KMS-11 (cell line): ENCODE measurements around the gene PILRA.
"Not testable (repeated sequence)": the region's sequence is repeated elsewhere in the genome, so short reads cannot be mapped to it uniquely, and the experiment has no call there.

Experiments used
- H2AFZ ChIP-seq: fragments of 200-600 bp; sonication (generic); 2 replicates; pipeline ENCODE4 v1.6.1; 2016; ENCODE audit warnings: antibody characterized with exemption, mixed run types, low read depth
- H3K27ac ChIP-seq: fragments of 200-600 bp; sonication (generic); 2 replicates; pipeline ENCODE4 v1.6.1; 2016; ENCODE audit warnings: mild to moderate bottlenecking, mixed run types
- H3K27me3 ChIP-seq: fragments of 200-600 bp; sonication (generic); 2 replicates; pipeline ENCODE4 v1.6.1; 2017; ENCODE audit warnings: mild to moderate bottlenecking, low read depth, mixed run types, moderate library complexity; ENCODE audit not compliant: insufficient read depth
- H3K36me3 ChIP-seq: fragments of 200-600 bp; sonication (generic); 2 replicates; pipeline ENCODE4 v1.6.1; 2017; ENCODE audit warnings: mild to moderate bottlenecking, mixed run types; ENCODE audit not compliant: insufficient read depth
- H3K4me1 ChIP-seq: fragments of 200-600 bp; sonication (generic); 2 replicates; pipeline ENCODE4 v1.6.1; 2016; ENCODE audit warnings: mild to moderate bottlenecking, low read depth, mixed run types; ENCODE audit not compliant: poor library complexity, severe bottlenecking
- H3K4me2 ChIP-seq: fragments of 200-600 bp; sonication (generic); 2 replicates; pipeline ENCODE4 v1.7.0; 2016; ENCODE audit warnings: mild to moderate bottlenecking, mixed run types
- H3K4me3 ChIP-seq: fragments of 200-600 bp; sonication (generic); IDR thresholded peaks from 2 replicates; pipeline ENCODE4 v1.6.1; 2017; ENCODE audit warnings: low read depth, low read length, mixed read lengths; ENCODE audit not compliant: insufficient read depth
- H3K79me2 ChIP-seq: fragments of 200-600 bp; sonication (generic); 2 replicates; pipeline ENCODE4 v1.6.1; 2016; ENCODE audit warnings: low read depth, mixed run types; ENCODE audit not compliant: insufficient read depth
- H3K9ac ChIP-seq: fragments of 200-600 bp; sonication (generic); 2 replicates; pipeline ENCODE4 v1.6.1; 2016; ENCODE audit warnings: mild to moderate bottlenecking, mixed run types
- H4K20me1 ChIP-seq: fragments of 200-600 bp; sonication (generic); 2 replicates; pipeline ENCODE4 v1.6.1; 2016; ENCODE audit warnings: mild to moderate bottlenecking, mixed run types; ENCODE audit not compliant: insufficient read depth
- TF ChIP-seq, protein P1 (sequence below): fragments of 200-600 bp; sonication (generic); conservative IDR thresholded peaks from 2 replicates; pipeline ENCODE4 v1.6.1; 2017; ENCODE audit warnings: low read depth, mild to moderate bottlenecking, antibody characterized with exemption, low read length, moderate library complexity, mixed read lengths

Gene PILRA

DNA sequence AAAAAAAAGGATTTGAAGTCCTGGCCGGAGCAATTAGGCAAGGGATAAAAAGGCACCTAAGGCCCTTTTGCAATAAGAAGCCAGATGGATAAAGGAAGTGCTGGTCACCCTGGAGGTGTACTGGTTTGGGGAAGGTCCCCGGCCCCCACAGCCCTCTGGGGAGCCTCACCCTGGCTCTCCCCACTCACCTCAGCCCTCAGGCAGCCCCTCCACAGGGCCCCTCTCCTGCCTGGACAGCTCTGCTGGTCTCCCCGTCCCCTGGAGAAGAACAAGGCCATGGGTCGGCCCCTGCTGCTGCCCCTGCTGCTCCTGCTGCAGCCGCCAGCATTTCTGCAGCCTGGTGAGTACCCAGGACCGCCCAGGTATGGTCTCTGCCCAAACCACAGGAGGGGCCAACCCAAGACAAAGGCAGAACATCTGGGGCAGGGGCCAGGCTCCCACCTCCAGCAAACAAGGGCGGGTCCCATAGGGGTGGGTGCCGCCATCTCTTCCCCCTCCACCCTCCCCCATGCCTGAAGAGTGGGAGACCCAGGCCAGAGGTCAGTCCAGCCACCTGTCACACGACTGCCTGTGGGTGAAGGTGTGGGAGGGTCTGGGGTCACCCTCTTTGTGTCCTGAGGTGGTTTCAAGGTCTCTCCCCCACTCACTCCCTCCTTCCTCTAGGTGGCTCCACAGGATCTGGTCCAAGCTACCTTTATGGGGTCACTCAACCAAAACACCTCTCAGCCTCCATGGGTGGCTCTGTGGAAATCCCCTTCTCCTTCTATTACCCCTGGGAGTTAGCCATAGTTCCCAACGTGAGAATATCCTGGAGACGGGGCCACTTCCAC is 15.0 kb upstream of the PILRA start, which contains the start of gene PILRB:
PILRB (plus strand) TSS at position 91 of the 830 bp plus-strand sequence; CDS start at position 277, 186 bp downstream.
- Histone ChIP-seq H3K4me2 (no peak within 1 kb of the TSS), H3K27me3 (no peaks in the 10 kb centered on the region), H3K79me2 (no peaks in the 10 kb centered on the region), H2AFZ (no peak within 1 kb of the TSS), H3K36me3 (no peaks in the 10 kb centered on the region; the same call in 1 of the 2 replicates), H4K20me1 (no peaks in the 10 kb centered on the region), H3K9ac (no peak within 1 kb of the TSS), H3K27ac (no peak within 1 kb of the TSS; the same call in 1 of the 2 replicates), H3K4me3 (no peak within 1 kb of the TSS), H3K4me1 (no peaks in the 10 kb centered on the region)
- TF ChIP-seq, protein P1, sequence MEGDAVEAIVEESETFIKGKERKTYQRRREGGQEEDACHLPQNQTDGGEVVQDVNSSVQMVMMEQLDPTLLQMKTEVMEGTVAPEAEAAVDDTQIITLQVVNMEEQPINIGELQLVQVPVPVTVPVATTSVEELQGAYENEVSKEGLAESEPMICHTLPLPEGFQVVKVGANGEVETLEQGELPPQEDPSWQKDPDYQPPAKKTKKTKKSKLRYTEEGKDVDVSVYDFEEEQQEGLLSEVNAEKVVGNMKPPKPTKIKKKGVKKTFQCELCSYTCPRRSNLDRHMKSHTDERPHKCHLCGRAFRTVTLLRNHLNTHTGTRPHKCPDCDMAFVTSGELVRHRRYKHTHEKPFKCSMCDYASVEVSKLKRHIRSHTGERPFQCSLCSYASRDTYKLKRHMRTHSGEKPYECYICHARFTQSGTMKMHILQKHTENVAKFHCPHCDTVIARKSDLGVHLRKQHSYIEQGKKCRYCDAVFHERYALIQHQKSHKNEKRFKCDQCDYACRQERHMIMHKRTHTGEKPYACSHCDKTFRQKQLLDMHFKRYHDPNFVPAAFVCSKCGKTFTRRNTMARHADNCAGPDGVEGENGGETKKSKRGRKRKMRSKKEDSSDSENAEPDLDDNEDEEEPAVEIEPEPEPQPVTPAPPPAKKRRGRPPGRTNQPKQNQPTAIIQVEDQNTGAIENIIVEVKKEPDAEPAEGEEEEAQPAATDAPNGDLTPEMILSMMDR, result 0 out of 2 replicates have a peak, but pooled peaks have one; percentile 17

DNA sequence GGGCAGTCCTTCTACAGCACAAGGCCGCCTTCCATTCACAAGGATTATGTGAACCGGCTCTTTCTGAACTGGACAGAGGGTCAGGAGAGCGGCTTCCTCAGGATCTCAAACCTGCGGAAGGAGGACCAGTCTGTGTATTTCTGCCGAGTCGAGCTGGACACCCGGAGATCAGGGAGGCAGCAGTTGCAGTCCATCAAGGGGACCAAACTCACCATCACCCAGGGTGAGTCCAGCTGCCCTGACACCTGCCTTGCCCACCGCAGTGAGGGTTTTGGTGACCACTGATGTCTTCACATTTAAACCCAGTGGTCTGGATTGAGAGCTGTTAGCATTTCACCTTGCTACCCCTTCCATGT is 14.5 kb upstream of the PILRA start:
- Histone ChIP-seq H3K9ac (no peak overlapping the region), H2AFZ (no peak overlapping the region), H4K20me1 (no peaks in the 10 kb centered on the region), H3K4me1 (peaks cover 4% of the 10 kb centered on the region), H3K36me3 (no peaks in the 10 kb centered on the region; the same call in 1 of the 2 replicates), H3K4me2 (no peak overlapping the region), H3K4me3 (no peak overlapping the region), H3K79me2 (no peaks in the 10 kb centered on the region), H3K27ac (no peak overlapping the region), H3K27me3 (no peaks in the 10 kb centered on the region)
- TF ChIP-seq, protein P1, result no peak

DNA sequence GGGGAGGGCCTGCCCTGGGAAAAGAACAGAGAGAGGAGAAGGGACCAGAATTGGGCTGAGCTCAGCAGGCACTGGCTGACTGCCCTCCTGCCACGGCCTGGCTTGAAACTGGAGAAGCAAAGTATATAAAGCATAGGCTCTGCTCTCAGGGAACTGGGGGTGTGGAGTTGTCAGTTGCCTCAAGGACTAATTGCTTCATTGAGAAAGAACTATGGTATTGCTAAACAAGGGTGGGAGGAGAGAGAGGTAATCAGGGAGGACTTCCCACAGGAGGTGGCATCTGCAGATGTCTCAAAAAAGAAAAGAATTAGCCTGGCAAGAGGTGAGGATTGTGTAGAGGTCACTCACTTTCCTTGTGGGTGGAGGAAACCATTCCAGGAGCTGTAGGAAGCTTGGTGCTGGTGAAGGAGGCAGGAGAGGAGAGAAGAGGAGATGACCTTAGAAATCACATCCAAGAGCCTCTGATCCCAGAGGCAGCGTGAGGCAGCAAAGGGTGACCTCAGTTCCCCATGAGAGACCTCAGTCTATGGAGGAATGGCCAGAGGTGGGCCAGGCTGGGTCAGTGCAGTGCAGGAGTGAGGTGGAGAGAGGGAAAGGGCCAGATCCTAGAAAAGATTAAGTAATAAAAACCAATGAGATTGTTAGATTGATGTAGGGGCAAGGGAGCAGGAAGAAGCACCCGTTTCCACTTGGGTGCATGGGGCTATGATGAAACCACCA is 13.0 kb upstream of the PILRA start:
- TF ChIP-seq, protein P1, result no peak
- no peak overlapping the region for H3K27ac ChIP-seq
- H3K9ac ChIP-seq, result no peak overlapping the region
- H3K4me1 ChIP-seq, result peaks cover 18% of the 10 kb centered on the region
- H3K27me3 ChIP-seq, result no peaks in the 10 kb centered on the region
- no peak overlapping the region for H2AFZ ChIP-seq
- H3K4me3 ChIP-seq, result no peak overlapping the region
- no peaks in the 10 kb centered on the region for H4K20me1 ChIP-seq
- no peaks in the 10 kb centered on the region for H3K79me2 ChIP-seq
- no peak overlapping the region for H3K4me2 ChIP-seq
- H3K36me3 ChIP-seq, result no peaks in the 10 kb centered on the region; the same call in 1 of the 2 replicates

DNA sequence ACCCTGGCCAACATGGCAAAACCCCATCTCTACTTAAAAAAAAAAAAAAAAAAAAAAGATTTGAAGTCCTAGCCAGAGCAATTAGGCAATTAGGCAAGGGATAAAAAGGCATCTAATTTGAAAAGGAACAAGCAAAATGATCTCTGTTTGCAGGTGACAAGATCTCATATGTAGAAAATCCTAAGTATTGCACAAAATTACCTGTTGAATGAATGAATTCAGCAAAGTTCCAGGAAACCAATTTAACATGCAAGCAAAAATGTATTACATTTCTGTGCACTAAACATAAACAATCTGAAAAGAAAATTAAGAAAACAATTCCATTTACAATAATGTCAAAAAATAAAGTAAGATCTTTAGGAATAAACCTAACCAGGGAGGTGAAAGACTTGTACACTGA is 10.2 kb upstream of the PILRA start:
- no peaks in the 10 kb centered on the region for H3K27me3 ChIP-seq
- H3K4me3 ChIP-seq, result no peak overlapping the region
- no peaks in the 10 kb centered on the region; the same call in 1 of the 2 replicates for H3K36me3 ChIP-seq
- no peaks in the 10 kb centered on the region for H3K79me2 ChIP-seq
- no peak overlapping the region for H3K4me2 ChIP-seq
- no peak overlapping the region for H3K27ac ChIP-seq
- no peak overlapping the region for H2AFZ ChIP-seq
- H3K9ac ChIP-seq, result no peak overlapping the region
- TF ChIP-seq, protein P1, result no peak
- H3K4me1 ChIP-seq, result peaks cover 36% of the 10 kb centered on the region
- H4K20me1 ChIP-seq, result no peaks in the 10 kb centered on the region

DNA sequence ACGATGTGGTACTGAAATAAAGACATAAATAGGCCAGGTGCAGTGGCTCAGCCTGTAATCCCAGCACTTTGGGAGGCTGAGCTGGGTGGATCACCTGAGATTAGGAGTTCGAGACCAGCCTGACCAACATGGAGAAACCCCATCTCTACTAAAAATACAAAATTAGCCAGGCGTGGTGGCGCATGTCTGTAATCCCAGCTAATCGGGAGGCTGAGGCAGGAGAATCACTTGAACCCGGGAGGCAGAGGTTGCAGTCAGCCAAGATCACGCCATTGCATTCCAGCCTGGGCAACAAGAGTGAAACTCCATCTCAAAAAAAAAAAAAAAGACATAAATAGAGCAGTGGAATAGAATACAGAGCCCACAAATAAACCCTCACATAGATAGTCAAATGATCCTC is 9.5 kb upstream of the PILRA start:
- H3K4me3 ChIP-seq, H3K79me2 ChIP-seq, H4K20me1 ChIP-seq, H3K27me3 ChIP-seq, H3K27ac ChIP-seq, H3K4me2 ChIP-seq, H3K36me3 ChIP-seq, H2AFZ ChIP-seq, H3K9ac ChIP-seq: not testable (repeated sequence)
- peaks cover 36% of the 10 kb centered on the region for H3K4me1 ChIP-seq
